Umbilical cord (tissue), 2 donors: Measurements from ENCODE around the gene REXO1. TPM values are rescaled to one million over a fixed set of nuclear protein-coding genes. Genes with fewer than 3 reads are reported as not detected.

ENCODE experiments used
- DNase-seq: peaks from one replicate; pipeline ENCODE4 v3.0.0-alpha.2; 2015; ENCODE audit warnings: low spot score
- total RNA-seq: library from RNA; depleted of rRNA; stranded (reverse); fragments of >200 nt; gene quantifications from one replicate; pipeline ENCODE4 v1.2.3, GENCODE V29; 2014; ENCODE audit warnings: low replicate concordance; ENCODE audit not compliant: insufficient read depth

REXO1 gene
- total RNA-seq, 1 donor from 2014 or later, result 3.1 TPM

GRCh38 chr19:1849886-1850398, 1.7 kb upstream of the REXO1 start:
- DNase-seq, result no peak

- no peak for DNase-seq
These were observed 820 bp upstream of the REXO1 start for GRCh38 chr19:1849132-1849474.

- DNase-seq, result no peak
These were observed 442 bp downstream of the REXO1 start for GRCh38 chr19:1847684-1848398.

GRCh38 chr19:1847348-1847683, 967 bp downstream of the REXO1 start:
- no peak for DNase-seq

- DNase-seq, result no peak
These were observed 1.6 kb downstream of the REXO1 start for GRCh38 chr19:1846517-1847204.

GRCh38 chr19:1845642-1846041, 2.6 kb downstream of the REXO1 start:
- DNase-seq, result no peak

GRCh38 chr19:1845125-1845515, 3.2 kb downstream of the REXO1 start:
- DNase-seq, result no peak

GRCh38 chr19:1844513-1845124, 3.7 kb downstream of the REXO1 start:
- no peak for DNase-seq

GRCh38 chr19:1843646-1844394, 4.5 kb downstream of the REXO1 start:
- DNase-seq, result no peak

- no peak for DNase-seq
These were observed 5.2 kb downstream of the REXO1 start for GRCh38 chr19:1843116-1843515.

- DNase-seq, result no peak
These were observed 6.9 kb downstream of the REXO1 start for GRCh38 chr19:1841209-1841924.

GRCh38 chr19:1840541-1841115, 7.7 kb downstream of the REXO1 start:
- no peak for DNase-seq

- DNase-seq, result no peak
These were observed 8.4 kb downstream of the REXO1 start for GRCh38 chr19:1839658-1840540.

- DNase-seq, result no peak
These were observed 10.6 kb downstream of the REXO1 start for GRCh38 chr19:1837625-1838105.

GRCh38 chr19:1837222-1837565, 11.1 kb downstream of the REXO1 start:
- no peak for DNase-seq

- DNase-seq, result no peak
These were observed 11.6 kb downstream of the REXO1 start for GRCh38 chr19:1836458-1837221.

GRCh38 chr19:1833540-1833939, 14.7 kb downstream of the REXO1 start:
- DNase-seq, result no peak

- DNase-seq, result no peak
These were observed 16.1 kb downstream of the REXO1 start for GRCh38 chr19:1832046-1832663.

GRCh38 chr19:1830978-1831377, 17.3 kb downstream of the REXO1 start:
- DNase-seq, result no peak
